Adrenal gland (tissue), 12 donors: ENCODE data around the gene ITPR3. TPM values are rescaled to one million over a fixed set of nuclear protein-coding genes. Genes with fewer than 3 reads are reported as not detected.

Source experiments
- DNase-seq, 7 donors: peaks; one replicate each; pipeline ENCODE4 v3.0.0-alpha.2; 2019 to 2020
- H3K27ac ChIP-seq, 5 donors: fragments of 200-600 bp; sonication (generic) in 4 of 5; 1 replicate in 3 of 5; 2 replicates in 2 of 5; pipeline versions ENCODE4 v1.5.1 to v1.8.0; 2016 to 2020; ENCODE audit warnings: mild to moderate bottlenecking in 1 of 5
- H3K27me3 ChIP-seq: fragments of 200-600 bp; 2 replicates; pipeline ENCODE4 v1.8.0; 2021
- H3K36me3 ChIP-seq, 2 donors: fragments of 200-600 bp; replicated peaks in 1 of 2; 1 replicate in 1 of 2; 2 replicates in 1 of 2; pipeline versions ENCODE4 v1.5.1 to v1.8.0; 2018 to 2022
- H3K4me1 ChIP-seq, 2 donors: fragments of 200-600 bp; replicated peaks in 1 of 2; 1 replicate in 1 of 2; 2 replicates in 1 of 2; pipeline versions ENCODE4 v1.5.1 to v1.8.0; 2018 to 2021
- H3K4me3 ChIP-seq, 4 donors: fragments of 200-600 bp; sonication (generic) in 3 of 4; one replicate each; pipeline ENCODE4 v1.5.1; 2016 to 2018
- H3K9me3 ChIP-seq, 3 donors: fragments of 200-600 bp; sonication (generic) in 1 of 3; replicated peaks in 1 of 3; 1 replicate in 2 of 3; 2 replicates in 1 of 3; pipeline versions ENCODE4 v1.5.1 to v1.8.0; 2016 to 2021
- POLR2A ChIP-seq, 2 donors: fragments of 450-650 bp; IDR thresholded peaks; one replicate each; pipeline ENCODE4 v1.6.1; 2017; ENCODE audit warnings: antibody characterized with exemption in 2 of 2, mild to moderate bottlenecking in 2 of 2, moderate library complexity in 1 of 2
- WGBS, 4 donors: extraction: QIAGEN DNeasy Blood & Tissue Kit in 2 of 4; methylation state at CpG; one replicate each; pipeline versions ENCODE4 v1.1.5 to v1.1.7; 2013 to 2017; 5-methylcytosine and 5-hydroxymethylcytosine counted together
- intact Hi-C, 2 donors: fragments of 100-400 bp; cut with DNase I; formaldehyde crosslinking; loops; one replicate each; pipeline versions ENCODE4 v1.14.1 to v1.15.0; 2022 to 2023
- polyA plus RNA-seq, 3 donors: library from polyadenylated mRNA; stranded (reverse); fragments of 200-250 nt in 2 of 3; fragments of 350-450 nt in 1 of 3; fragmentation: Illumina TruSeq in 1 of 3; extraction: RNeasy Lipid Tissue Mini Kit (QIAGEN cat#74804) in 1 of 3; gene quantifications; one replicate each; pipeline ENCODE4 v1.2.3, GENCODE V29; 2013 to 2014
- total RNA-seq, 9 donors: library from RNA; depleted of rRNA in 4 of 9; stranded (reverse); fragments of >200 nt in 4 of 9; fragments of 120-200 nt in 1 of 9; fragmentation: NEBNext Ultra II Directional in 1 of 9; extraction: Animal tissue kit (Norgen Biotek cat#: 25700) in 1 of 9; gene quantifications; one replicate each; pipeline versions ENCODE4 v1.1.0 to v1.2.4, GENCODE V29; 2013 to 2023
- TF ChIP-seq, protein P1 (sequence below), 6 experiments: fragments of 450-650 bp in 4 of 6; fragments of 200-600 bp in 2 of 6; sonication (generic) in 1 of 6; IDR thresholded peaks; 1 replicate in 5 of 6; 2 replicates in 1 of 6; pipeline versions ENCODE4 v1.5.1 to v1.8.0; 2016 to 2021; ENCODE audit warnings: antibody characterized with exemption in 6 of 6, mild to moderate bottlenecking in 2 of 6, moderate library complexity in 1 of 6
- donor health status: healthy with polysubstance abuse.
- donor health status: Bipolar disorder and iron deficiency.
- donor health status: DM: yes; HTN: yes; CAD: no.
- donor health status: DM: no; HTN: no; CAD: no.
- donor health status: DM: no; HTN: no; CAD: no.
- donor health status: DM: yes; HTN: yes; CAD: no.

The ITPR3 gene
- total and polyA plus RNA-seq, 12 donors: 1.3 to 38.1 (median 23.9) TPM

DNA sequence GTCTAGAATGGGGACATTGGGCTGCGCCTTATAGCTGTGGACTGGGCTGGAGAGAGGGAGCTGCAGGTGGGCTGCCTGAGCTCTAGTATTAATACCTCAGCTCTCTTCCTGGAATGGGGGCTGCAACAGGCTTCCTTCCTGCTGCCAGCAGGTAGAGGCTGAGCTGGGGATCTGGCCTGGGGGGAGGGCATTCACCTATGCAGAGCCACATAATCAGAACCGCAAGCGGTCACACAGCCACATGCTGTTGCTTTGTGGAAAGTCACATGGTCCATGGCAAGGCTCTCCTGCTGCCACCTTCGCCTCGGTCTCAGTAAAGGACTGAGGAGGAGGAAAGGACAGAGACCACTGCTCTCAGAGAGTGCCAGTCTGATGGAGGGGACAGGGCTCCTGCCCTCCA lies 35.7 kb downstream of the ITPR3 start:
- no peaks in the 10 kb centered on the region for H3K36me3 ChIP-seq
- TF ChIP-seq, protein P1, sequence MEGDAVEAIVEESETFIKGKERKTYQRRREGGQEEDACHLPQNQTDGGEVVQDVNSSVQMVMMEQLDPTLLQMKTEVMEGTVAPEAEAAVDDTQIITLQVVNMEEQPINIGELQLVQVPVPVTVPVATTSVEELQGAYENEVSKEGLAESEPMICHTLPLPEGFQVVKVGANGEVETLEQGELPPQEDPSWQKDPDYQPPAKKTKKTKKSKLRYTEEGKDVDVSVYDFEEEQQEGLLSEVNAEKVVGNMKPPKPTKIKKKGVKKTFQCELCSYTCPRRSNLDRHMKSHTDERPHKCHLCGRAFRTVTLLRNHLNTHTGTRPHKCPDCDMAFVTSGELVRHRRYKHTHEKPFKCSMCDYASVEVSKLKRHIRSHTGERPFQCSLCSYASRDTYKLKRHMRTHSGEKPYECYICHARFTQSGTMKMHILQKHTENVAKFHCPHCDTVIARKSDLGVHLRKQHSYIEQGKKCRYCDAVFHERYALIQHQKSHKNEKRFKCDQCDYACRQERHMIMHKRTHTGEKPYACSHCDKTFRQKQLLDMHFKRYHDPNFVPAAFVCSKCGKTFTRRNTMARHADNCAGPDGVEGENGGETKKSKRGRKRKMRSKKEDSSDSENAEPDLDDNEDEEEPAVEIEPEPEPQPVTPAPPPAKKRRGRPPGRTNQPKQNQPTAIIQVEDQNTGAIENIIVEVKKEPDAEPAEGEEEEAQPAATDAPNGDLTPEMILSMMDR (IDR thresholded peaks at IDR 0.05): no peak
- TF ChIP-seq POLR2A (IDR thresholded peaks at IDR 0.05): no peak
- no peaks in the 10 kb centered on the region for H3K9me3 ChIP-seq
- no peak overlapping the region for H3K27ac ChIP-seq
- no peak overlapping the region for H3K4me3 ChIP-seq
- no peaks in the 10 kb centered on the region for H3K4me1 ChIP-seq
- no peaks in the 10 kb centered on the region for H3K27me3 ChIP-seq
- DNase-seq: no peak
- 86 to 95% (median 93%) methylated on average over 2 to 5 of the region's 5 CpGs for WGBS, 4 donors
- intact Hi-C loops: no loop called here

DNA sequence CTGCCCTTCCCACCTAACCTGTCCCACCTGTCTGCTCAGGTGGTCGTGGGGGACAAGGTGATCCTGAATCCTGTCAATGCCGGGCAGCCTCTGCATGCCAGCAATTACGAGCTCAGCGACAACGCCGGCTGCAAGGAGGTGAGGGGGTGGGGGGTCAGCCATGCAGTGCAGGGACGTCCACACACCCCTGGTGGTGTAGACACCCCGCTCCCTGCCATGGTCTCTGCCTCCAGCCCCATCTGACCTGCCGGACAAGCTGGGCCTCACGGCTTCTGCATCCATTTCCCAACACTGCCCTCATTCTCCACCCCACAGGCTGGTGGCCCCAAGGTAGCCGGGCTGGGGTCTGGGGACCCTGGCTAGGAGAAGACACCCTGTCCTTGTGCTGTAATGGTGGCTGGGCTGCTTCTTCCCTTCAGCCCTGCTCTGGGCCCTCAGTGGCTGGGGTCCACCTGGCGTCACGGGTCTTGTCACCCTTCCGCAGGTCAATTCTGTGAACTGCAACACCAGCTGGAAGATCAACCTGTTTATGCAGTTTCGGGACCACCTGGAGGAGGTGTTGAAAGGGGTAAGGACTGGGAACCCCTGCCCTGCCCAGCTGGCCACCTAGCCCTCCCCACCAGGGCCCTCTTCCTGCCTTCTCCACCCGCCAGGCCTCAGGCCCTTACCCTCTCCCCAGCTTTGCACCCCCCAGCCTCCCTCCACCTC lies 38.0 kb downstream of the ITPR3 start:
- intact Hi-C loops: no loop called here
- no peak overlapping the region for H3K27ac ChIP-seq
- no peaks in the 10 kb centered on the region for H3K9me3 ChIP-seq
- WGBS, 4 donors: 92 to 94% (median 93%) methylated on average over 8 to 16 of the region's 16 CpGs
- H3K27me3 ChIP-seq: no peaks in the 10 kb centered on the region
- H3K4me1 ChIP-seq: no peaks in the 10 kb centered on the region
- no peaks in the 10 kb centered on the region for H3K36me3 ChIP-seq
- TF ChIP-seq POLR2A (IDR thresholded peaks at IDR 0.05): no peak
- no peak for DNase-seq
- H3K4me3 ChIP-seq: no peak overlapping the region

DNA sequence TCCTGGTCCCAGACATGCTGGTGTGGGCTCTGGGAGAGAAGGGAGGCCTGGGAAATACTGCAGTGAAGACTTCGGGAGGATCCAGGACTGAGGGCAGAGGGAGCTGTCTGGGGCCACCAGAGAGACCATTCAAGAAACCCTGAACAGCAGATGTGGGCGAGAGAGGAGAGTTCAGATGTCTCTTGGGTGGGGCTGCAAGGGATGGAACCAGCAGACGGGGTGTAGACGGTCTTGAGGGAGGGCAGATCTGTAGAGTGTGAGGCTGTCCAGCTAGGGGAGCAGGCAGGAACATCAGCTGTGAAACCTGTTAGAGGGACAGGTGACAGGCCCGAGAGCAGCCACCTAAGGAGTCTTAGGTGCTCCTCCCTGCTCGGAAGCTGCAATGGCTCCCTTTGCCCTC lies 38.9 kb downstream of the ITPR3 start:
- Histone ChIP-seq H3K4me3 (no peak overlapping the region), H3K27me3 (no peaks in the 10 kb centered on the region), H3K9me3 (no peaks in the 10 kb centered on the region), H3K4me1 (no peaks in the 10 kb centered on the region), H3K36me3 (no peaks in the 10 kb centered on the region), H3K27ac (no peak overlapping the region)
- intact Hi-C loops: no loop called here
- no peak for TF ChIP-seq POLR2A (IDR thresholded peaks at IDR 0.05)
- TF ChIP-seq, protein P1 (IDR thresholded peaks at IDR 0.05): no peak
- WGBS, 4 donors: 89 to 95% (median 92%) methylated on average over 6 of the region's 6 CpGs
- no peak for DNase-seq

DNA sequence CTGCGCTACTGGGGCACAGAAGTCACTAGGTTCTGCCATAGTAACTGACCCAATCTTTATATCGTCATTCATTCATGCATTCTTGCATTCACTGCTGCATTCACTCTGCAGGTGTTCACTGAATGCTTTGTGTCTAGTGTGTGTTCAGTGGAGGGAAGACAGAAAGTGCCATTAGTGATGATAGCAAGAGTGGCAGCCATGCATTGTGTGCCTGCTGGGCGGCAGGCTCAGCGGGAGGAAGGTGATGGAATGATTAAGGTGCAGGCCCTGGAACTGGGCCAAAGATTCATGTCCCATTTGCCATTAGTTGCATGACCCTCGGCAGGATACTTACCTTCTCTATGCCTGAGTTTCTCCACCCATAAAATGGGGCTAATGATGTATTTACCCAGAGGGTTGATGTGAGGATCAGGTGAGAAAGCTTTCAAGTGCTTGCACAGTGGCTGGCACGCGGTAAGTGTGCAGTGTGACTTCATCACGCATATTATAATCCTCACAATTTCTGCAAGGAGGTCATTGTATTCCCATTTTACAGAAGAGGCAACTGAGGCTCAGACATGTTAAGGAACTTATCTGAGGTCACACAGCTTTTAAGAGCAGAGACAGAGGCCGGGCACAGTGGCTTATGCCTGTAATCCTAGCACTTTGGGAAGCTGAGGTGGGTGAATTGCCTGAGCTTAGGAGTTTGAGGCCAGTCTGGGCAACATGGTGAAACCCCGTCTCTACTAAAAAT lies 40.1 kb downstream of the ITPR3 start:
- H3K9me3 ChIP-seq: no peaks in the 10 kb centered on the region
- H3K27me3 ChIP-seq: no peaks in the 10 kb centered on the region
- WGBS, 4 donors: 86 to 95% (median 91%) methylated on average over 10 of the region's 10 CpGs
- no peaks in the 10 kb centered on the region for H3K4me1 ChIP-seq
- intact Hi-C loops: no loop called here
- no peak overlapping the region for H3K27ac ChIP-seq
- no peak for DNase-seq
- H3K36me3 ChIP-seq: no peaks in the 10 kb centered on the region
- TF ChIP-seq POLR2A (IDR thresholded peaks at IDR 0.05): no peak
- TF ChIP-seq, protein P1 (IDR thresholded peaks at IDR 0.05): no peak
- H3K4me3 ChIP-seq: no peak overlapping the region
